A172 (cell line): Measurements from ENCODE around the gene ANKRD34A. TPM values are rescaled to one million over a fixed set of nuclear protein-coding genes. Genes with fewer than 3 reads are reported as not detected.

Source experiments
- total RNA-seq: library from RNA; depleted of rRNA; stranded (reverse); fragments of >200 nt; shearing (Covaris generic); gene quantifications from 2 replicates; pipeline ENCODE4 v1.2.3, GENCODE V29; 2014; rRNA removed

ANKRD34A gene
- total RNA-seq, 1 experiment from 2014 or later: 2.5 TPM

Other genes with a start within 250 kb of the ANKRD34A start
- not detected in 2 replicates for gene CD160, start 245.1 kb downstream of the ANKRD34A start, total RNA-seq
- gene RNF115, start 140.5 kb downstream of the ANKRD34A start, total RNA-seq: 19.9 and 23.1 TPM in 2 replicates
- gene POLR3C, start 140.4 kb downstream of the ANKRD34A start, total RNA-seq: 50.4 and 63.0 TPM in 2 replicates
- 2.7 and 8.2 TPM in 2 replicates for gene NUDT17, start 118.9 kb downstream of the ANKRD34A start, total RNA-seq
- gene PIAS3, start 105.5 kb downstream of the ANKRD34A start, total RNA-seq: 13.3 and 18.3 TPM in 2 replicates
- gene ANKRD35, start 78.7 kb downstream of the ANKRD34A start, total RNA-seq: not detected in 2 replicates
- 0.36 and 0.67 TPM in 2 replicates for gene ITGA10, start 54.5 kb downstream of the ANKRD34A start, total RNA-seq
- 40.8 and 41.8 TPM in 2 replicates for gene PEX11B, start 45.9 kb downstream of the ANKRD34A start, total RNA-seq
- 461 and 485 TPM in 2 replicates for gene RBM8A, start 37.1 kb downstream of the ANKRD34A start, total RNA-seq
- 33.9 and 34.6 TPM in 2 replicates for gene LIX1L, start 6.6 kb downstream of the ANKRD34A start, total RNA-seq
- 21.0 and 24.0 TPM in 2 replicates for gene POLR3GL, start 115 bp upstream of the ANKRD34A start, total RNA-seq
- 14.1 and 14.4 TPM in 2 replicates for gene TXNIP, start 32.0 kb upstream of the ANKRD34A start, total RNA-seq
- not detected in 2 replicates for gene HJV, start 57.2 kb upstream of the ANKRD34A start, total RNA-seq
- 0.62 and 2.0 TPM in 2 replicates for gene NBPF10, start 180.2 kb upstream of the ANKRD34A start, total RNA-seq